ENCODE measurements around the gene TRAPPC12.
A peak's percentile ranks its signal among the peaks of the same experiment; 100 is the strongest.

The TRAPPC12 gene

DNA sequence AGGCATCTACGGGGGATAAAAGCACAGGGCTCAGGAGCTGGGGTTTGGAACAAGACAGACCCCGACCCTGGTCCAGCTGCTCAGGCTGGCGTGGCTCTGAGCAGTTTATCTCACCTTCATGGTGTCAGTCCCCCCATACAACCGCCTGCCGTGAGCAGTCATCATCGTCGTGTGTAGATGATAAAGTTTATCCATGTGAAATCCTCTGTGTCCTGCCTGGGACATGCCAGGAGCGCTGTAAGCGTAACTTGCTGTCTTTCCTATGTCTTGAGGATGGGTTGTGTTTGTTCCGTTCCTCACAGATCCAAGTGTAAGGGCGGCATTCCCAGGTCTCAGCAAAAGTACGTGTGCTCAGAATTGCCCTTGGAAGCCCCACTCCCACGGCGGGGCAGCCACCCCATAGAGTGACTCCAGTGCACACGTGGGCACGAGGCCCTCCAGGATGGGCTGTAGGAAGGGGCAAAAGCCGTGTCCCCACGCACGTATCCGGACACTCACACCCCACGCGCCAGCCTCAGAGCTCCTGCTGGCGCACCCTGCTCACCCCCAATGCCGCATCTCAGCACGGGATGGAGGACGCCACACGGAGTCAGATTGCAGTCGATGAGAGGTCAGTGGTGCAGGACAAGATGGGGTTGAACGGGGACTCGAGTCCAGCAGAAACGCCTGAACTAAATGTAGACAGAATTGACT lies 88.9 kb downstream of the TRAPPC12 start:
- DNase-seq (ENCODE audit: low read depth) = no peak

DNA sequence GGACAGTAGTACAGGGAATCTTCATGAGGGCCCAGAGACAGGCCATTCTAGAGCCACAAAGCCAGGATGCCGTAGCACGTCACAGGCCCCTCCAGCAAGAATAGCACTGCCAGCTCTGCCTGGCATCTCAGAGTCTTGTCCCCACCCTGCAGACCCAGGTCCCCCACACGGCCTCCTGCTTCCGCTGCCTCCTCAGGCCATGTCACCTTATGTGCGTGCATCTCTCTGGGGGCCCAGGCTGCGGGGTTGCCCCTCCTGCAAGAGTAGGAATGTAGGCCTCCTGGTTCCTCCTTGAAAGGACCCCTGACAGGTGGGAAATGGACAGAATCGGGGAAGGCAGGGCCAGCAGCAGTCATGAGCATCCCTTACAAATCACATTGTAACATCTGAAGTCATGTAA lies 90.0 kb downstream of the TRAPPC12 start:
- no peak for DNase-seq (ENCODE audit: low read depth)

GRCh38 chr2:3470166-3470651 lies 90.7 kb downstream of the TRAPPC12 start:
- no peak for DNase-seq (ENCODE audit: low read depth)

- DNase-seq (ENCODE audit: low read depth) = no peak
Observed at GRCh38 chr2:3470856-3471737, 91.6 kb downstream of the TRAPPC12 start.

DNA sequence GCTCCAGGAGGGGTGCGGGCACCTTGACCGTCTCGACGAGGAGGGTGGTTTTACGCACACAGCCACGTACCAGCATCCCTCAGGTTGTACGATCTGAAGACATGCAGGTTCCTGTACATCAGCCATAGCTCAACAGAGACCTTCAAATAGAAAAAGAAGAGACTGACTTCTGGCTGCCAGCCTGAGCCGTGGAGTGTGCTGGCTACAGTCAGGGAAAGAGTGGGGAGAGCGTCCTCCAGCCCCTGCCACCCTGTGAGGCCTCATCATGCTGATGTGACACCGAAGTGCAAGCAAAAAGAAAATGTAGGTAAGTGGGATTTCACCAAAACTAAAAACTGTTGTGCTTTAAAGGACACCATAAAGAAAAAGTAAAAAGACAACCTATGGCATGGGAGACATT lies 92.8 kb downstream of the TRAPPC12 start:
- DNase-seq (ENCODE audit: low read depth) = no peak

DNA sequence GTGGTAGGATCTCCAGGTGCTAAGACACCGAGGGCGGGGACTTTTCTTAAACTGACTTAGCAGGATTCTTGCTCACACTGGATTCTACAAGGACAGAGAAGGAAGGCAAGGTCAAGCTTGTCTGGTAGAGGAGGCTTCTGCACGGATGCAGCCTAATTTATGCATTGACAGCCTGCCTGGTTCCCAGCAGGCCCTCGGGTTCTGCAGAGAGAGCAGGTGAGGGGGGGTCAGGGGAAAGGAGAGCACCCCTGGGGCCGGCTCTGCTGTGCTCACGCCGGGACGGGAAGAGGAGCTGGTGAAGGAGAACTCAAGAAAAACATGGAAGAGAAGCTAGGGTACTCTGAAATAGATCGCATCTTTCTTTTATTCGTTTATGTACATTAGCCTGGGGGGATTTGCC lies 93.5 kb downstream of the TRAPPC12 start:
- no peak for DNase-seq (ENCODE audit: low read depth)

DNA sequence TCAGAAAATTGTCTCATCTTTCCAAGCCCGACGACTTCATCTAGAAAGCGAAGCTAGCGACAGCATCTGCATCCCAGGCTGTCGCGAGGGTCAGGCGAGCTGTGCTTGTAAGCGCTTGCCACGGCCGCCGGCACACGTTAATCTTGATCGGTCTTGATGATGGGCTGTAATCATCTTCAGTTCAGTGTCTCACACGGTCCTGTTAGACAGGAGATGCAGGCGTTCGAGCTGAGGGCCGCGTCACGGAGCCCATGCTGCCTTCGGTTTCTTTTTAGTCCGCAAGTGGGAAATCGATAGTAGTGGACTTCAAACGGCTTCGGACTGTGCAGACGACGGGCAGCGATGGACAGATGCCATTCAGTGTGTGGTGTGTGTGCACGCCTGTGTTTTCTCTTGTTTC lies 96.3 kb downstream of the TRAPPC12 start:
- DNase-seq (ENCODE audit: low read depth) = no peak

DNA sequence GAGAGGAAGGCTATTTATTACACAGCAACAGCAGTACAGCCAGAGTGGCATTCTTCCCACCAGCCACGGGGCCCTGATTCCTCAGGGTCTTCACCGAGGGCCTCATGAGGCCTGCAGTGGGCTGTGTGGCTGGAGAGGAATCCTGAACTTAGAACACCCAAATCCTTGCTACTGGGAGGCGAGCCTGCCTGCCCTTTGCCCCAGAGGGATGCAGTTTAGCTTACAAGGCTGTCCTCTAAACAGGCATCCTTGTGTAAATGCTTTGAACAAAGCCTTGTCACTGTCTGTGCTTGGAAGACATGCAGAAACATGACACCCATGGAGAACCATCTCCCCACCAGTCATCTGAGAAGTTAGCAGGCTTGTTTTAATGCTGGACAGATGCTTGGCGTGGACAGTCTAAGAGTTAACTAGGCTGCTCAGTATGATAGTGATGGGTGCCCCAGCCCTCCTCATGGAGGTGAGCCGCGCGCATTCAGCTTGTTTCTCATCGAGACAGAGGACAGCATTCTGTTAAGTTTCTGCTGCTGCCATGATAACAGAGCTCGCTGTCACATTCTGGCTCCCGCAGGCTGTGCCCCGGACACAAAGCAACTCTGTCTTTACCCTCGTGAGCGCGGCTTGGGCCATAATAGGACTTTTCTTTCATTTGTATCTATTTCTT lies 97.0 kb downstream of the TRAPPC12 start:
- DNase-seq (ENCODE audit: low read depth) = no peak

DNA sequence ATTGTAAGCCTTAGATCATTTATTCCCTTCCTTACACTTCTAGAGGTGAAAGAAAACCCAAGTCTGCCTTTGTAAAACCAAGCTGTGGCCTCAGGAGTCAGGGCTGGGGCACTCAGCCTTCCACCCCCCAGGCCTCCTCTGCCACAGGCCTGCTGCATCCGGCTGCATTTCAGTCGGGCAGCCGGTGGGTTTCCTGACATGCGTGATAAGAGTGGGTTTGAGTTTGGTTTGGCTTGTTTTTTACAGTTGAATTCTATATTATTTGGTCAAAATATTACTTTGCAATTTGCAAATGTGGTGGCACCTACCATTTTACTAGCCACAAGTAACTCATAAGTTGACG lies 97.5 kb downstream of the TRAPPC12 start:
- DNase-seq (ENCODE audit: low read depth) = peak; percentile 21

- DNase-seq (ENCODE audit: low read depth) = no peak
Observed at GRCh38 chr2:3478846-3479385, 99.4 kb downstream of the TRAPPC12 start.

DNA sequence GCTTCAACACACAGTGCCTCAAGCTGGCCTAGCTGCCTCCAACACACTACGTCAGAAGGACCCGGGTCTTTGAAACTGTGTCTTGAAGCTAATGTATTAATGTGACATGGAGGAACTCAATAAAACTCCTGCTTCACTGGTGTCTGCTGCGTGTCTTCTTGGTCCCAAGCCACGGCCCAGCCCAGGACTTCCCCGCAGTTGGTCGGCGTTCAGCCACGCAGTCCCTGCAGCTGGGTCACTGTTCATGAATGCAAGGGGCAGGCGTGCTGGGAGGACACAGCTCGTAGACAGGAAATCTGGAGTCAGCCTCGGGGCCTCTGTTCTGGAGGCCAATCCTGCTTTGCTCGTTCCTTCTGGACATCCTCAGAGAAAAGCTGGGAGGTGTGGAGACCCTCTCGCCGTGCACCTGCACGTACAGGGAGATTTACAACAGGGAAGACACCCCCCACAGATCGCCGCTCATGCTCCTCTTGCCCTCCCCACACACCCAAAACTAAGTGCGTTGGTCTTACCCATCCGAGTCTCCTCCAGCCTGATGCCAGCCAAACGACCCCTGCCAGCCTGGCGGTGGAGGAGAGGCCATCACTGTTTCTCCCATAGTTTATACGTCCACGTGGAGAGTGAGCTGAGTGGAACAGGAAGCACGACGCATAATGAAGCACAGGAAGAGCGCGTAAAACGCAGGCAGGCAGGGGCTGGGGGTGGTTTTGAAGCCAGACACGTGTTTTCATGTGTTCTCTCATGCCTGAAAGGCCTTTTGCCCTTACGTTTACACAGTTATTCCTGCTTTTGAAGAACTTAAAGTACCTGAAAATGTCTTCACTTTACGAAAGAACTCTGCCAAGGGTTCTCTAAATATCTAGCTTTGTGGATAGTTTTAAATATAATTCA lies 100.2 kb downstream of the TRAPPC12 start:
- DNase-seq (ENCODE audit: low read depth) = no peak

GRCh38 chr2:3480352-3481010 lies 101.0 kb downstream of the TRAPPC12 start:
- DNase-seq (ENCODE audit: low read depth) = no peak

- no peak for DNase-seq (ENCODE audit: low read depth)
Observed at GRCh38 chr2:3481011-3481400, 101.5 kb downstream of the TRAPPC12 start.

GRCh38 chr2:3481736-3482362 lies 102.4 kb downstream of the TRAPPC12 start:
- no peak for DNase-seq (ENCODE audit: low read depth)

- DNase-seq (ENCODE audit: low read depth) = no peak
Observed at GRCh38 chr2:3482363-3482821, 102.9 kb downstream of the TRAPPC12 start.

- DNase-seq (ENCODE audit: low read depth) = no peak
Observed at GRCh38 chr2:3483227-3483985, 103.9 kb downstream of the TRAPPC12 start.

GRCh38 chr2:3483986-3484960 lies 104.8 kb downstream of the TRAPPC12 start:
- DNase-seq (ENCODE audit: low read depth) = no peak

- no peak for DNase-seq (ENCODE audit: low read depth)
Observed at GRCh38 chr2:3485166-3485565, 105.7 kb downstream of the TRAPPC12 start.

Measured in CMK (cell line).